ENCODE measurements around the gene USP24. TPM values are rescaled to one million over a fixed set of nuclear protein-coding genes. Genes with fewer than 3 reads are reported as not detected.

Gene USP24
- total RNA-seq, 1 donor from 2014 or later, result 19.7 TPM

GRCh38 chr1:55217226-55217986, 2.2 kb upstream of the USP24 start:
- TF ChIP-seq CTCF (conservative IDR thresholded peaks at IDR 0.05; ENCODE audit: low read depth, low read length), result no peak
- H3K4me3 ChIP-seq (ENCODE audit: low read depth, low read length), result no peak overlapping the region
- DNase-seq (ENCODE audit: low read depth), result no peak

GRCh38 chr1:55216096-55216495, 932 bp upstream of the USP24 start:
- no peak for DNase-seq (ENCODE audit: low read depth)
- H3K4me3 ChIP-seq (ENCODE audit: low read depth, low read length), result peak overlapping the region; percentile 93
- no peak for TF ChIP-seq CTCF (conservative IDR thresholded peaks at IDR 0.05; ENCODE audit: low read depth, low read length)

GRCh38 chr1:55214934-55215193, 300 bp downstream of the USP24 start:
- no peak for DNase-seq (ENCODE audit: low read depth)
- peak overlapping the region; percentile 93 for H3K4me3 ChIP-seq (ENCODE audit: low read depth, low read length)
- no peak for TF ChIP-seq CTCF (conservative IDR thresholded peaks at IDR 0.05; ENCODE audit: low read depth, low read length)

GRCh38 chr1:55214212-55214933, 791 bp downstream of the USP24 start:
- H3K4me3 ChIP-seq (ENCODE audit: low read depth, low read length), result peak overlapping the region; percentile 93
- no peak for DNase-seq (ENCODE audit: low read depth)
- no peak for TF ChIP-seq CTCF (conservative IDR thresholded peaks at IDR 0.05; ENCODE audit: low read depth, low read length)

GRCh38 chr1:55213885-55214211, 1.3 kb downstream of the USP24 start:
- peak overlapping the region; percentile 93 for H3K4me3 ChIP-seq (ENCODE audit: low read depth, low read length)
- no peak for DNase-seq (ENCODE audit: low read depth)
- TF ChIP-seq CTCF (conservative IDR thresholded peaks at IDR 0.05; ENCODE audit: low read depth, low read length), result no peak

- no peak for TF ChIP-seq CTCF (conservative IDR thresholded peaks at IDR 0.05; ENCODE audit: low read depth, low read length)
- no peak for DNase-seq (ENCODE audit: low read depth)
Measured at GRCh38 chr1:55213151-55213884, 1.8 kb downstream of the USP24 start.

More at GRCh38 chr1:55213151-55213884, 1.8 kb downstream of the USP24 start:
- peak overlapping the region; percentile 93 for H3K4me3 ChIP-seq (ENCODE audit: low read depth, low read length)

All from epithelial cell of proximal tubule (primary cell).